GM08714 (cell line): ENCODE data around the gene PCNT.
A peak's percentile ranks its signal among the peaks of the same experiment; 100 is the strongest.
"Not testable (repeated sequence)": the region's sequence is repeated elsewhere in the genome, so short reads cannot be mapped to it uniquely, and the experiment has no call there.

Experiments used
- H3K4me3 ChIP-seq: fragments of 200-500 bp; sonication (Bioruptor generic); 2 replicates; pipeline ENCODE4 v1.5.1; 2014; ENCODE audit warnings: mild to moderate bottlenecking, low read length, inconsistent platforms
- ZNF274 ChIP-seq: IDR thresholded peaks from 2 replicates; pipeline ENCODE4 v1.6.1; 2012; ENCODE audit warnings: mild to moderate bottlenecking, low read depth, low read length

PCNT gene

GRCh38 chr21:46441331-46441730 is 117.4 kb downstream of the PCNT start:
- H3K4me3 ChIP-seq, result no peak overlapping the region
- no peak for TF ChIP-seq ZNF274

GRCh38 chr21:46441961-46442498 is 118.1 kb downstream of the PCNT start:
- TF ChIP-seq ZNF274, result no peak
- no peak overlapping the region for H3K4me3 ChIP-seq

GRCh38 chr21:46442938-46443337 is 119.0 kb downstream of the PCNT start:
- no peak for TF ChIP-seq ZNF274

DNA sequence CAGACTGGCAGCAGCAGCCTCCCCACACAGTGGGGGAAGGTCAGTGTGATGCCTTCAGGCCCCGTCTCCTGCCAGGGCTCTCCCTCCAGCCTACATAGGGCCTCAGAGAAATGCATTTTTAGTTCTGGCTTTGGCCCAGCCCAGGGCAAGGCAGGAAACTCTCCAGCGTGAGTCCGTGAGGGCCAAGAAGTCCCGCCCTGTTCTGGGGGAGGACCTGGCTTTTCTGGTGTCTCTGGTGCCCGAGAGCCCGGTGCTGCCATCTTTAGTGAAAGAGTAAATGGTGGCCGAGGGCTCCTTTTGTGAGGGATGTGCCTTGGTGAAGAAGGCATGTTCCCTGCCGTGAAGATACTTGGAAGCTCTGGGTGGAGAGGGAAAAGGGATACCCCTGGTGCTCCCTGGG is 120.0 kb downstream of the PCNT start:
- no peak for TF ChIP-seq ZNF274

More at GRCh38 chr21:46442938-46443337, 119.0 kb downstream of the PCNT start:
- H3K4me3 ChIP-seq, result no peak overlapping the region

DNA sequence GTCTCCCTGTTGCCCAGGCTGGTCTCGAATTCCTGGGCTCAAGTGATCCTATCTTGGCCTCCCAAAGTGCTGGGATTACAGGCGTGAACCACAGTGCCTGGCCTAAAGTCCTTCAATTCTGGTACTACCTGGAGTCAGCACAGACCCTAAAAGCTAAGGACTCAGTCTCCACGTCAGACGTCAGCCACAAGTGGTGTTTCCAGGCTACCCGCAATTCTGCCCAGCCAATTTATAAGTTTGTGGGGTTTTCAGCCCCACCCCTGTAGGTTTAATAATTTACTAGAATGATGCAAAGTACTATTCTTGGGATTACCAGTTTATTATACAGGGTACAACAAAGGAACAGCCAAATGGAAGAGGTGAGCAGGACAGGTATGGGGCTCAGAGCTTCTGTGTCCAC is 124.2 kb downstream of the PCNT start:
- TF ChIP-seq ZNF274, result no peak
- H3K4me3 ChIP-seq, result no peak overlapping the region

More for the DNA sequence above, 120.0 kb downstream of the PCNT start:
- H3K4me3 ChIP-seq, result no peak overlapping the region

DNA sequence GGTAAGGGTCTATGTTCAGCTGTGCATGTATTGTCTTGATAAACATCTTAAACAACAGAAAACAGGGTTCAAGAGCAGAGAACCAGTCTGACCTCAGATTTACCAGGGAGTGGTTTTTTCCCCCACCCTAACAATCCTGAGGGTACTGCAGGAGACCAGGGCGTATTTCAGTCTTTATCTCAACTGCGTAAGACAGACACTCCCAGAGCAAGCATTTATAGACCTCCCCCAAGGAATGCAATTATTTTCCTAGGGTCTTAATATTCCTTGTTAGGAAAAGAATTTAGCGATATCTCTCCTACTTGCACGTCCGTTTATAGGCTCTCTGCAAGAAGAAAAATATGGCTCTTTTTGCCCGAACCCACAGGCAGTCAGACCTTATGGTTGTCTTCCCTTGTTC is 124.9 kb downstream of the PCNT start:
- H3K4me3 ChIP-seq, result not testable (repeated sequence)

DNA sequence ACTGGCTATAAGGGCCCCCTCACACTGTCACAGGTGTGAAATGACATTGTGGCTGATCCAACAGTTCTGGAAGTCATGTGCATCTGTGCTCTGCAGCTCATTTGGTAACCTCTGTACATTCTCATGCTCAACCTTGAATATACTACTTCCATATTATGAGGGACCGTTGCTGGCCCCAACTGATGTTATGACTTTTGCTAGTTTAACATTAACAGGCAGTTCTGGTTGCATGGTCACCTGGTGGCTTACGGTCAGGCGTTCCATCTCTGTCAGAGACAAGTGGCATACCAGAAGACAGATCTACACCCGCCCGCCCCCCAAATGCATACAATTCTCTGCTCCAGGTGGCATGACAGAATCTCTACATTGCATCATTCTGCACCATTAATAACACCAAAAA is 128.8 kb downstream of the PCNT start:
- H3K4me3 ChIP-seq, result no peak overlapping the region
- no peak for TF ChIP-seq ZNF274

DNA sequence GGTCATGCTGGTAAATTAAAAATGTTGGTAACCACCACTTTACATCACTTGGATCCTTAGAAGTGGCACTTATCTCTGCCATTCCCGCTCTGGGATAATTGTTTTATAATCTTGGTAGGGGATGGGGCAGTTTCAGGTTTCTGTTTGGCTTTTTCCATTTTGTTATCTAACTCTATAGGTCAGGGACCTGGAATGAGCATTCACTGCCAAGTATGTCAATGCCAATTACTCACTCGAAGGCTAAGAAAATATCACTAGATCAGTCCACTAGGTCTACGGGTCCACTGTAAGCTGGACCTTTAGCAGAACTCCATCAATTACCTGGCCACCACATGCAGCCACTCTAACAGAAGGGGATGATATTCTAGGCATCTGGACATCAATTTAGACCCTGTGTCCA is 130.2 kb downstream of the PCNT start:
- no peak overlapping the region for H3K4me3 ChIP-seq
- TF ChIP-seq ZNF274, result no peak

DNA sequence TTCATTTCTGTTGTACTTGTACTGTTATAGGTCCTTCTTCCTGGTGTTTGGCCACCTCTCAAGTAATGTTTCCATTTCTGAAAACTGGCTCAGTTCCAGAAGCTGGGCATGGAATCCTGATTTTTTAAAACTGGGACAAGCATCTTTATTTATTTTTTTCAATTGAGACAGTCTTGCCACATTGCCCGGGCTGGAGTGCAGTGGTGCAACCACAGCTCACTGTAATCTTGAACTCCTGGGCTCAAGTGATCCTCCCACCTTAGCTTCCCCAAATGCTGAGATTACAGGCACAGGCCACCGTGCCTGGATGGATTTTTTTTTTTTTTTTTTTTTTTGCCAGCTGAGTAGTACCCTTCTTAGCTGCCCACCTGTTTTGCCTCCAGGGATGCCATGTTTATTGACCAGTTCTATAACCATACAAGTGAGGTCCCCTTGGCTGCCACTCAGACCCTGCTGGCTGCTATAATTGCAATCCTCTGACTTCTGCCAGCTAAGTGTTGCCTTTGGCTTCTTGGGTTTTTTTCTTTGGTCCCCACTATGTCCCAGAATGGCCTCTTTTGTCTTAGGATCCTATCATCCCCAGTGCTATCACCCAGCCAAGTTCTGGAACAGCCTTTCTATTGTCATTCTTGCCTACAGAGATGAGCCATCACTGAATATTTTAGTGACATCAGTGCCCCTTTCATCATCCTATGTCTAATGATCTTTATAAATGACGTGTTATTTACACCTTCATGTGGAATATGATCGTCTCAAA is 130.9 kb downstream of the PCNT start:
- TF ChIP-seq ZNF274, result no peak
- H3K4me3 ChIP-seq, result no peak overlapping the region

GRCh38 chr21:46455575-46456385 is 131.8 kb downstream of the PCNT start:
- H3K4me3 ChIP-seq, result no peak overlapping the region
- TF ChIP-seq ZNF274, result no peak

DNA sequence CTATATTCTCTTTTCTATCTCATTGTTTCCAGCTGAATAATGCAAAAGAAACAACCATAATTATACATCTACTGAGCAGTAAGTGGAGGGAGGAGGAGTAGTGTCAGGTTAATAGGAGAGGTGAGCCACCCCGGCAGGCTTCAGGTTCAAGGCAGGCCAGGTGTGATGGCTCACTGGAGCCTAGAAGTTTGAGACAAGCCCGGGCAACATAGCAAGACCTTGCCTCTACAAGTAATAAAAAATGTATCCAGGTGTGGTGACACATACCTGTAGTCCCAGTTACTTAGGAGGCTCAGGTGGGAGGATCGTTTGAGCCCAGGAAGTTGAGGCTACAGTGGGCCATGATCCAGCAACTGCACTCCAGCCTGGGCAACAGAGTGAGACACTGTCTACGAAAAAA is 132.8 kb downstream of the PCNT start:
- no peak for TF ChIP-seq ZNF274
- no peak overlapping the region; the same call in 1 of the 2 replicates for H3K4me3 ChIP-seq

GRCh38 chr21:46457801-46458314 is 133.9 kb downstream of the PCNT start:
- H3K4me3 ChIP-seq, result peak overlapping the region; percentile 75
- no peak for TF ChIP-seq ZNF274

DNA sequence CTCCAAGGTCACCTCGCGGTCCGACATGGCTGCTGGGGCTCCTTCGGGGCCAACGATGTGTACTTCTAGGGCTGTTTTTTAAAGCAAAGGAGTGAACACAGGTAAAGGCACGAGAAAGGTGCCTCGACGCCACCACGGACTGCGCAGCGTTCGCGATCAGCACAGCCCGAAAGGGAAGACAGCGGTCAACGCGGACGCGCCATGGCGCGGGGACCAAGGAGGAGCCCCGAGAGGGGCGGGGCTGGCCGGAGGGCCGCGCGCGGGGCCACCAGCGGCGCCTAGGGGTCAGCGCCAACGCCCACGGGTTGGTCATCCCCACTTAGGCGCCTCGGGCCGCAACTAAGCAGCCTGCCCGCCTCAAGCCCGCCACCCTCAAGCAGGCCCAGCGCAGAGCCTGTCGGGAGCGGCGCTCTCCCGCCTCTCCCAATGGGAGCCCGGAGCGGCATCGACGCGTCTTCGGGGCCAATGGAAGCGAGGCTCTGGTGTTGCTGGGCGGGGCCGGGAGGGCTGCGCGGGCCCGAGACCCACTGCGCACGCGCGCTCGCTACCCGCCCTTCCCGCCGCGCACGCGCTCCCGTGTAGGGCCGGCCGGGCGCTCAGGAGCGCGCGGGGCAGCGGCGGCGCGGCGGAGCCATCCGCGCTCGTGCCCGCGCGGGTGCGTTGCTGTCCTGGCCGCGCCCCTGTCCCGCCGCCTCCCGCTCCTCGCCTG is 134.5 kb downstream of the PCNT start, which contains the start of gene DIP2A:
TSS of gene DIP2A (plus strand) at position 577 of the 709 bp plus-strand sequence. CDS start 241 bp downstream, outside the sequence.
- peak within 1 kb of the TSS; percentile 75 for H3K4me3 ChIP-seq

DNA sequence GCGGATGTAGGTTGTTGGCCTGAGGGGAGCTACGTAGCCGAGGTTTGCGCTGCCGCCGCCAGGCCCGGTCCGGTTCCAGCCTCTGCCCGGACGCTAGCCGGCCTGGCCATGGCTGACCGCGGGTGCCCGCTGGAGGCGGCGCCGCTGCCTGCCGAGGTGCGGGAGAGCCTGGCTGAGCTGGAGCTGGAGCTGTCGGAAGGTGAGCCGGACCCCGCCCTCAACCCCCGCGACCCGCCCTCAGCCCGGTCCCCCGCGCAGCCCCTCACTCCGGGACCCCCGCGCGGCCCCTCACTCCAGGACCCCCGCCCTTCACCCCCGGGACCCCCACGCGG is 135.0 kb downstream of the PCNT start:
- peak overlapping the region; percentile 72 for H3K4me3 ChIP-seq
- no peak for TF ChIP-seq ZNF274

More for the DNA sequence above, 134.5 kb downstream of the PCNT start, which contains the start of gene DIP2A:
- TF ChIP-seq ZNF274, result no peak
